Stimulated activated CD8-positive, alpha-beta memory T cell treated with anti-CD3 and anti-CD28 coated beads, Interleukin-4, amount 100 ng/mL, for 24 hours (primary cell): ENCODE results near the gene HIVEP3.

Source experiments
- DNase-seq: peaks from one replicate; pipeline ENCODE4 v3.0.0-alpha.2; 2020; ENCODE audit warnings: low read depth

The HIVEP3 gene

DNA sequence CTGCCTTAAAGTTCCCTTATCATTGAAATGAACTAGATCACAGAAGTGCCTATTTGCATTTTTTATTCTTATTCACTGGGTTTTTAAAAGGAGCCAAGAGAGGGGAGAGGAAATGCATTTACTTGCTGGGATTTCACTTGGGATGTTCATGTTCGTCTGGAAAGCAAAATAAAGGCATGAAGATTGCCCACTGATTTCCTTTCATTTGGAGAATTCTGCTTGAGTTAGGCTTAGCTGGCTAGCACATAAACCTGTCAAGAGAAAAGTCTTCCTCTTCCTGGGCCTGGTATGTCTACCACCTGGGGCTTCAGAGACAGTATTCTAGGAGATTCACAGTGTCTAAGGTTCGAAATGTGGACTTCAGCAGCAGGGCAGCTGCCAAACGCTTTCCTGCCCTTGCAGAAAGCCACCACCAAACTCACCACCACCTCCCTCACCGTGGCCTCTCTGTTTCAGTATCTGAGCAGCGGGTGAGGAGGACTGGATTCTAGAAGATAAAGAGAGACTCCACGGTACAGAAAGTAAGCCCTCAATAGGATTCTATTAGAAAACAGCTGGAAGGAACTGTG is 44.5 kb downstream of the HIVEP3 start:
- DNase-seq, result no peak

DNA sequence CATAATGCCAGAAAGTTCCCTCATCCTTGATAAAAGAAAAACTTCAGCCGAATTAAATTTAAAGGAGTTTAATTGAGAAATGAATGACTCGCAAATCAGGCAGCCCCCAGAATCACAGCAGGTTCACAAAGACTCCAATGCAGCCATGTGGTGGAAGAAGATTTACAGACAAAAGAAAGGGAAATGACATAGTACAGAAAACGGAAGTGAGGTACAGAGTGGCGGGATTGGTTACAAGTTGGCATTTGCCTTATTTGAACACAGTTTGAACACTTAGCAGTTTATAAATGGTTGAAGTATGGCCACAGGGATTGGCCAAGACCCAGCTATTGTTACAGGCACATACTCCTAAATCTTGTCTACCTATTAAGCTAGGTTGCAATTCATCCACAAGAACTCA is 46.6 kb downstream of the HIVEP3 start:
- DNase-seq, result no peak

DNA sequence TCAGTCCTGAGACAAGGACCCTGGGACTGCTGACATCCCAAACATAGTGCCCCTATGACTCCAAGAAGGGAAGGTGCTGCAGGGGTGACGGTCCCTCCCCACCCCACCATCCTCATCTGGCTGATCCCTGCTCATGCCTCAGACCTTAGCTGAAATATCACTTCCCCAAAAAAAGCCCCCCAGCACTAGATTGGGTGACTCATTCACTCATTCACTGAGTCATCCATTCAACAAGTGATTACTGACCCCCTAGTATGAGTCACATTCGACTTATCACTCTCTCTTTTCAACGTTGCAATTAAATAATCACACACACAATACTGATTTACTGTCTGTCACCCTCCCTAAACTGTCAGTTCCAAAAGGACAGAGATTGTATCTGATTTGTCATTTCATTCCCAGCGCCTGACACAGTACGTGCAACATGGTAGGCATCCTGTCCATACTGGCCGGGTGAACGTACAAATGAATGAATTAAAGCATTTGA is 48.6 kb downstream of the HIVEP3 start:
- no peak for DNase-seq

DNA sequence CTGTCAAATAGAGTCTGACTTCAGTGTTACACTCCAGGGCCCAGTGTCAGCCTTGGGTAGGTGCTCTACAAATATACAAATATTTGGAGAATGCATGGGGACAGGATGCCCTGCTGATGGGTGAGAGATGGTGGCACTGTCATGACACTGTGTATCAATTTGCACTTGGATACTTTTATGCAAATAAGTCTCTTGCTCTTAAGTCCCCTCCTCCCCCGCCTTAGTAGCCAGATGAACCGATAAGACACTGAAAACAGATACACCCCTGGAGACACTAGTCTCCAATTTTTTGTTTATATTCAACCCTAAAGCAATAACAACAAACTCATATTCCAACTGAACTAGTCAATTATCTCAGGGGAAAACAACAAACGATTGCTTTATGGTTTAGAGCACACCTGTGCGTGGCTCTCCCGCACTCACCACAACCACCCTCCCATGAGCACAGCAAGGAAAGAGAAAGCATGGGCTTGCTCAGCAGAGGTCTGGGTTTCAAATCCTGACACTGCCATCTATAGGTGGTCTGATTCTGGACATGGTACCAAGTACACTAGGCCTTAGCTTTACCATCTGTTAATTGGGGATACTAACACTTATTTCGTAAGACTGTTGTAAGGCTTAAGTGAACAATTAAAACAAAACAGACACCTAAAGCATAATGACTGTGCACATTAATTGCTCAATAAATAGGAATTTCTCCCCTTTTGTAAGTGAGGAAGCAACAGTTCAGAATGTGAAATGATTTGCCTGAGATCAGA is 50.3 kb downstream of the HIVEP3 start:
- DNase-seq, result no peak

DNA sequence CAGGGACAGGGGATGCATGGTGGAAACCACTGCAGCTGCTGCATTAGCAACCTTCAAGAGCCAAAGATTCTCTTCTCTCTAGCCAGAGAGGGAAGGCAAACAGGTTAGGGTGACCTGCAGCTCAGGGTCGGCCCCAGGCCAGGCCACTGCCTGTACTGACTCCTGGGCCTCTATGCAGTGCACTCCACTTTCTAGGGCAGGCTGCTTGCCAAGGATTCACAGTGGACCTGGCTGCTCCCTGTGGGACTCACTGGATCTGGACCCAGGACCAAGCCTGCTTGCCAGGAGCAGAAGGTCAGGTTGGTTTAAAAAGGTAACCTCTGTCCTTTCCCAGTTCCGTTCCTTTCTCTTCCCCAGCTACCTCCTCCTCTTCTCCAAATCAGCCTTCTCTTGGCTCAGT is 52.4 kb downstream of the HIVEP3 start:
- DNase-seq, result no peak

DNA sequence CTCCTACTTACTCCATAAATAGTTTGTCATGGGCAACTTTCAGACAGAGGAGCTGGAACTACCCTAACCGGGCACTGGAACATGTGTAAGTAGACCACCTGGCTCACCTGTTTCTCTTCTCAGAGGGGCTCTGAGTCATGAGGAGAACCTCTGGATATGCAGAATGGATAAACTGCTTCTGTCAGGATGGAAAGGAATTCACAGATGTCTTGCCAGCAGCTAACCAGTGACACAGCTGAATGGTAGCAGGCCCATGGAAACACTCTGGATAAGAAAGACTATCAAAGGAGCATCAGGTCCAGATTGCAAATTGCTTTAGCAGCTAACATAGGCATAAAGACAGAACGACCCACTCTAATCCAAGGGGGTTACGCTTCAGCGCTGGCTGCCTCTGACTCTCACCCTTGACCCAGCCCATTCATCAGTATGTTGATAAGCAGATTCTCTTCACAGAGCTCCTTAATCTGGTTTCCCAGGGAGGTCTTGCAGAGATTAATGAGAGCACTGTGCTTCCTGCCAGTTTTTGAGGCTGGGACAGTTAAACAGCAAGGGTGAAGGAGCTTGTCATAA is 54.2 kb downstream of the HIVEP3 start:
- no peak for DNase-seq

DNA sequence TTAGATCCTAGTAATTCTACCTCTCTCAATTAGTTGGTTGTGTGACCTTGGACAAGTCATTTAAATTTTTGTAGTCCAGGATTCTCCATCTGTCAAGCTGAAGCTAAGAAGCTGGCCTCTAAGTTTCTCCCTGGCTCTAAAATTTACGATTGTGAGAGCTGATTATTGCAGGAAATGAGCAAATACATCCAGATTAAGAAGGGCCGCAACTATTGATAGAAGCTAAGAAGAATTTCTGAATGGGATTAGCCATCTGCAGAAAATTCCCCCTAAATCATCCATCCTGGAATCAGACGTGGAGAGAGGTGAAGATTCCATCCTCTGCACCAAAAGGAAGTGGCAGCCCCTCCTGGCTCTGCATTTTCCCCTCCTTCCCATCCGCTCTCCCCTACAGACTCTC is 55.0 kb downstream of the HIVEP3 start:
- DNase-seq, result no peak

DNA sequence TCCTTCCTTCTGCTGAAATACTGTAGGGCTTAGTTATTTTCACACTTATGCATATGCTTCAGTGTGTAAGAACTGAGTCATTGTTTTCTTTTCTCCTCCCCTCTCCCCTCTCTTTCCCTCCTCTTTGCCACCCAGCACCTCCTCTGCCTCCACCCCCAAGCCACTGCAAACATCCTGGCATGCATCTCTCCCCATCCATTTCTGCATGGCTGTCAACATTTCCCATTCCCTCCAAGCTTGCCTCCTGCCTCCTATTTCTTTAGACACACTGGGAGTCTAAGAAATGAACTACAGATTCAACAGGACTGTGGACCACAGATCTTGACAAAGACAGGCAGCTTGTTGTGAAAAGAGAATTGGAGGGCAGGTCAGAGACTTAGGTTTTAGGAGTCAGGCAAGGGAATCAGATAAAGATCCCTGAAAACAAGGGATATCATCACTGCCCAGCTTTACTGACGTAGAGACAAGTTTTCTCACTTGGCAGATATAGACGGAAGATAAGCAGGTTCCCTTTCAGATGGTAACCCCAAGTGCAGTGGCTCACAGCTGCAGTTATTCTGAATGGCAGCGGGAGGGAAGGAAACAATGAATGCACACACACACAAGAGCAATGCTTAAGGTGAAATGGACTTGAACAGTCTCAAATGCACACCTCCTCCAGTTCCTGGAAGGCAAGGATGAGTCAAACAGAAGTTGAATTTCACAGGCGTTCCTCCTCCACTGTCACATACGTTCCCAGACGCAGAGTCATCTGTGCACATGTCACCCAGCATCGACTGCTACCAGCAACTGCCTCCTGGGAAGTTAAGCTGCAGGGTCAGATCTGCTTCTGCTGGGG is 56.1 kb downstream of the HIVEP3 start:
- DNase-seq, result peak; percentile 33

DNA sequence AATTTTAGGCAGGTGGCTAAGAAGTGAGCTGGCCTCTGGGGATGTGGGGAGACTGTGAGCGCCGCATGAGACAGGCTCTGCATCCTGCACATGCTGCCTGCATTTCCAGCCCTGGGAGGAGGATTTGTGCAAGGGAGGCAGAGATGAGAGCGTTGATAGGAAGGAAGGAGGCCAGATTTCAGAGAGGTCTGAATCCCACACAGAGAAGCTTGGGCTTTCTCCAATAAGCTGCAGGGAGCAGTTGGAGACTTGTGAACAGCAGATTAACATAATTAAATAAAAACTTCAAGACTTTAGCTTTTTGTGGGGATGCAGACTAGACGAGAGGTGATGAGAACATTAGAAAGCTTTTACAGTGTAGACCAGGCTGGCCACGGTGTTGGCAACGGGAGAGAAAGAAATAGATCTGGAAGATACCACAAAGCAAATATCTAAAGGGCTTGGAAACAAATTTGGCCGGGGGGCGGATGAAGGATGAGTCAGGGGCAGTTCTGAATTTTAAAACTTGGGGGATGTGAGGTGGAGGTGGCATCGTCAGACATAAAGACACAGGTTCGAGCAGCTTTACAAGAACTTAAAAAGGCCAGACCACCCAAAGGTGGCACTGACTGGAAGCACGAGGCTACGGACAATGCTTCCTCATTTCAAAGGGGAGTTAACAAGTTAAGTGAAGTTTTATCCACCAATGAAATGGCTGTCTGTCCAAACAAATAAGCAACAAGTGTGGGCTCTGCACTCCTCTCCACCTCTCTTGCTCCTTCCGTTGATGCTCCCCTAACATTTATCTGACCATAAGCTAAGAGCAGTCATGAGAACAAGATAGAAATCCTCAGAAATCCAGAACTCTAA is 57.0 kb downstream of the HIVEP3 start:
- DNase-seq, result no peak

DNA sequence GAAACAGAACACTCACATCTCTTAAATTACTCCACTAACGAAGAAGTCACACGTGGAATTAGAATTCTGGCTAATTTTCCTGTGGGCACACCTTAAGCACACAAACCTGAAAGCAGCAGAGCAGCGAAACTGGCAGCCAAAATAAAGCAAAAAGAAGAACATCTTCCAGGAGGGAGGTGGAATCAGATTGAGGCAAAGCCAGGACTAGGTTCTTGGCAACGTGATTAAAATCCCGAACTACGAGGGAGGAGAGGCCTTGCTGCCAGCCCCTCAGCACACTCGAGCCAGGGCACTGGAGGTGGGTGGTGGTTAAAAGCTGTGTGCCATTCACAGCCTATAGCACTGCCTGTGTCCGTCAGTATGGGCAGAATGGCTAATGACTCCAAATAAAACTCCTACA is 58.0 kb downstream of the HIVEP3 start:
- DNase-seq, result no peak

DNA sequence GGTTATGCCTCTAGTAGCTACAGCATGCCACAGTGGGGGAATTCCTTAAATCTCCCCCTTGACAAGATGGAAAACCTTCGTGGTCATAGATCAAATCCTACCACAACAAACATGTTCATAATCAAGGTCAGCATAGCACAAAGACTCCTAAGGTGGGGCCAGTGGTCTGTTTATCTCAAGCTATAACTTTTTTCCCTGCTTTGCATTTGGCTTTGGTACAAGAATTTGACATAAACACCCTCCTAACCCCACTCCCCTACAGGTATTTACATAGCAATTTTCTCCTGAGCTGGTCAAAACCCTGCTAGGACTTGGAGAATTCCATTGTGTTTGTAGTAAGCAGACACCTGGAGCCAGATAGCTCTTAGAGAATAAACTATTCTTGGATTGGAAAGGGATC is 58.5 kb downstream of the HIVEP3 start:
- no peak for DNase-seq

DNA sequence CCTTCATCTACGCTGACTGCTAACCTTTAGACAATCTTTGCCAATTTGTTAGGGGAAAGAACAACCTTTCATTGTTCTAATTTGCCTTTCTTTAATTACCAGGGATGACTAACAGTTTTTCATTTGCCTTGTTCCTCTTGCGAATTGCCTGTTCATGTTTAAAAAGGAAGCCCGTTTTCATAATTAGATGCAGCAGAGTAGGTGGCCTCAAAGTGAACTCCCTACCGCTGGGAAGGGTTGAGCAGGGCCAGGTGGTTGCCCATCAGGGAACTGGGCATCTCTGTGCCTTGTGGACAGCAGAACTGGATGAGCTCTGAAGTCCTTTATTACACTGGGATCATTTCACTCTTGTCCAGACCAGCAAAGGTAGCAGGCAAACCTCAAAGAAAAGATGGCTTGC is 59.0 kb downstream of the HIVEP3 start:
- no peak for DNase-seq

DNA sequence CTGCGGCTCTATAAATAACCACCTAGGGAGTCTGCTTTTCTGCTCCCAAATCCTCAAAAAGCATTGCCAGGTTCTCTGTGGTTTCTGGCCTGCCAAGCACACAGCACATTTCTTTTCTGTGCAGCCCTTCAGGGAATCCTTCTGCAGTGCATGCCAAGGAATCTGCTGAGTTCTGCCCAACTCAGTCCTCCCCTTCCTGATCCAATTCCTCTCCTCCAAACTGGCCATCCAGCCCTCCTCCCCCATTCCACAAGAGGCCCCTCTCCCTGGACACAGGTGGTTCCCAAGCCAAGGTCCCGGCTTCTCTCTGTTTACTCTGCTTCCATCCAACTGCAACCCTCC is 61.8 kb downstream of the HIVEP3 start:
- no peak for DNase-seq

DNA sequence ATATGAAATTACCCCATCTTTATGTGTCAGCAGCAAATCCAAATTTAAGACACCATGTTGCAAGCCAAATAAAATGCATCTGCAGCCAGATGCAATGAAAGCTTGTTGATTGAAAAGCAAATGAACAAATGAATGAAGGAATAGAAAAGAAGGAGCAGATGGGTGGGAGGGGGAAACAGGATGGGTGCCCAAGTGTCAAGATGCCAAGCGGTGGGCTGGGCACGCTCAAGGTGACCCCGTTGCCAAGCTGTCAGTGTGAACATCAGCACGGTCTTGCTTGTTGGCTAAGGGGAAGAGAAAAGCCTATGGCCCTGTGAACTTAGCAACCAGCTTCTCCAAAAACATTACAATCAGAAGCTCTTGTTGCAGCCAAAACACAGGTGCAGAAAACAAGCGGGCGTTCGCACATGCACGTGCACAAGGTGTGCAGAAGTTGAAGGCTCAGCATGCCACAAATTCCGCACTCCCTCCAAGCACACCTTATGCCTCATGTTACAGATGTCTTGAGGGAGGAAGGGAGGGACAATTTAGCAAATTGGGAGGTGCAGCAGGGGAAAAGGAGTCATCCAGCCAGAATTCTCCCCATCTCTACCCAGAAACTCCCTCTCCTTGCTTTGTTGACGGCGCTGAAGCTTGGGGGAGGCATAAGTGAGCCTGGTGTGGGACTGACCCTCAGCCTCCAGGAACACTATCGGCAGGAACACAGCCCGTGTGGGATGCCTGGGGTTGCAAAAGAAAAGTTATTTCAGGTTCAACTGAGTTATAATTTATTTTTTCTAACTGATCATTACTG is 62.4 kb downstream of the HIVEP3 start:
- DNase-seq, result no peak

DNA sequence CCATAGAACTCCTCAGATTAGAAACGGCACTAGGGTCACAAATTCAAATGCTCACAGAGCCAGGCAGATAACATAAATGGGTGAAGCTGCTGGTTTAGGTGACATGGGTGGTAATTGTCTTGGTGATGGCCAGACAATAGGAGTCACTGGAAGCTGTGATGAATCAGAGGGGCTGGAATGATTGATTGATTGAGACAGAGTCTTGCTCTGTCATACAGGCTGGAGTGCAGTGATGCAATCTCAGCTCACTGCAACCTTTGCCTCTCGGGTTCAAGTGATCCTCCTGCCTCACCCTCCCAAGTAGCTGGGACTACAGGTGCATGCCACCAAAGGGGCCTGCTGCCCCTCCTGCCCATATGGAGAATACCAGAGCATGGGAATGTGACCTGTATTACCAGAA is 63.0 kb downstream of the HIVEP3 start:
- DNase-seq, result no peak

DNA sequence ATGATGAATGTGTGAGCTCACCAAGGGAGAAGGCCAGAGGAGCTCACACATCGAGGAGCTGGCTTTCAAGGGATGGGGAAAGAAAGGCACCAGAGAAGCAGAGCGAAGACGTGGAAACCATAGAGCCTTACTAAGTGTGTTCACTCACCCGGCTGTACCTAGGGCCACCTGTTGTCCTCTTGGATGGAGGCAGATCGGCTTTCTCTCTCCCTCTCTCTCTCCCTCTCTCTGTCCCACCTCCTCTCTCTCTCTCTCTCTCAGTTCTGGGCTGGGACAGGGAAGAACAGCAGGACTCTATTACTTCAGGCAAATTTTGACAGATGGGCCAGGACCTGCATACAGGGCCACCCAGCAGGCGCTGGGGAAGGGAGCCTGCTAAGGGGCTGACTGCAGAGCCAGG is 64.8 kb downstream of the HIVEP3 start:
- DNase-seq, result no peak

DNA sequence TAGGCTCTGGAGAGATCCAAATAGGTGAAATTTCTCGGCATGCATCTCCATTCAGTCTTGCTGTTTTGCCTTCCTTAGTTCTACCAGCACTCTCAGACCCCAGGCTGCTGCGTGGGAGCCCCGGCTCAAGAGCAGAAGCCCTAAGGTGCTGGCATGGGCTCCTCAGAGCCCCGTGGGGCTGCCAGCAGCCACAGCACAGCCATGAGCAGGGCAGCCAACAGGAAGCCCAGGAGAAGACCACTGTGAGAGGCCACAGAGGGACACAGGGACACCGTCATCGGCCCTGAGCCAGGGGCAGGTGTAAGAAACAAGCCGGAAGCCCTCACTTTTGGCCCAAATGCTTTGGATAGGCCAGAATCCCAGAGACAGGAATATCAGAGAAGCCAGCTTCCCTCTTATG is 66.6 kb downstream of the HIVEP3 start:
- DNase-seq, result no peak

DNA sequence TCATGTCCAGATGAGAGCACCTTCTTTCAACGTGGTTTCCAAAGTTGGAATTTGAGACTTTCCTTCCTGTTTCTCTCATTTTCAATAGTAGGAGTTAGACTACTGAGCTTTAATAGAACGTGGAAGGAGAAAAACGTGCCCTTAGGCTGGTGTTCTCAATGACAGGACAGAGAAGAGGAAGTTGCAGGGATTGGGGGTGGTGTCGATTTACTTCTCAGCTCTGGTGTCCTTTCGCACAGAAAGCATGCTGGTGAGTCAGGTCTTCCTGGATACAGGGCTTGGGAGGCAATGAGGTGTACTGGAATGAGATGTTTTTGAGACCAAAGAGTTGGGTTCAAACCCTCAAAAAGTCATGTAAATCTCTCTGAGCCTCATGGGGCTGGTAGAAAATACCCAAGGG is 67.1 kb downstream of the HIVEP3 start:
- DNase-seq, result no peak

DNA sequence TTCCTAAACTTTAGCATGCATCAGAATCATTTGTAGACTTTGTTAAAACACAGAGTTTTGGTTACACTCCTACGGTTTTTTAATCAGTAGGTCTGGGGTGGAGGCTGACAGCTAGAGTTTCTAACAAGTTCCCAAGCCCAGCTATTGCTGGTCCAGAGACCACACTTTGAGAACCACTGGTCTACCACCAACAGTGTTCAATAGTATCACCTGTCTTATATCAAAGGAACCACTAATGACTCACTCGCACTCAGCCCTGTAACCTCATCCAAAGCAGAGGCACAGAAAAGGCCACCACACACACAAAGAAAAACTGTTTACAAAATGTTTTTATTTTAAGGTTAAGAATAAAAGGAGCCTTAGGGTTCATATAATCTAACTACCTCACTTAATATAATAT is 68.7 kb downstream of the HIVEP3 start:
- DNase-seq, result no peak

DNA sequence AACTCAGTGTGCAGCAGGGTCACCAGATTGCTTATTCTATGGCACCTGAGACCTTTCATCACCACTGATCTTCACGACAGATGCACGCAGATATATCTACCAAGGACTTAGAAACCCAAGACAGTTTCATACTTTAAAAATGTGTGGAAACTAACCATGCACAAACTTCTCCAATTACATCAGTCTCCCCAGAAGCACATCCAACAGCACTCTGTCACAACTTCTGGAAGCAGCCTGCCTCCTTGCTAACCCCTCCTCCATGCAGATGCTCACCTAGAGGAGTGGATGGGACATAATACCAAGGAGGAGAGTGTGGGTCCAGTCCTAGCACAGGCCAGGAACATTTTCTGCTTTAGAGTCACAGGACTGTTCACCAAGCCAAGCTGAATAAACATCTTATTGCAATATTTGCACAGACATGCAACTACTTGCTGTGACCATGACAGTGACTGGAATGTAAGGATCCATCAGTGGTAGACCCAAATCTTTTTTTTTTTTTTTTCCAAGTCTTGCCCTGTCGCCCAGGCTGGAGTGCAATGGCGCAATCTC is 69.4 kb downstream of the HIVEP3 start:
- DNase-seq, result no peak
